Measurements from ENCODE around the gene MPG.

Gene MPG

GRCh38 chr16:74747-75334, 3.2 kb upstream of the MPG start:
- Histone ChIP-seq H3K27me3 (ENCODE audit: control insufficient read depth, low read length) (peaks cover 40% of the 10 kb centered on the region), H3K9me3 (ENCODE audit: control insufficient read depth, insufficient read depth, low read length) (no peaks in the 10 kb centered on the region), H3K9me2 (replicated peaks; ENCODE audit: control insufficient read depth, low read length) (no peaks in the 10 kb centered on the region), H3K4me3 (ENCODE audit: low read length) (no peak overlapping the region), H3K4me2 (ENCODE audit: low read length) (no peak overlapping the region), H3K4me1 (ENCODE audit: control insufficient read depth, low read length) (peaks cover 23% of the 10 kb centered on the region), H4K20me1 (ENCODE audit: control insufficient read depth, insufficient read depth, low read depth, low read length) (no peaks in the 10 kb centered on the region), H3F3A (ENCODE audit: control insufficient read depth, insufficient read depth) (no peaks in the 10 kb centered on the region), H3K36me3 (ENCODE audit: control insufficient read depth, low read length) (peaks cover 2% of the 10 kb centered on the region; the same call in 1 of the 2 replicates), H3K79me2 (ENCODE audit: control insufficient read depth, low read length) (peaks cover 7% of the 10 kb centered on the region), H3K27ac (ENCODE audit: low read depth, low read length) (no peak overlapping the region)
- TF ChIP-seq EZH2phosphoT487 (IDR thresholded peaks at IDR 0.05; ENCODE audit: borderline replicate concordance, low read length) (no peak), CTCF (IDR thresholded peaks at IDR 0.05; ENCODE audit: low read depth, low read length, poor library complexity, severe bottlenecking) (no peak)

- peak overlapping the region; percentile 83 for H3K4me2 ChIP-seq (ENCODE audit: low read length)
- no peaks in the 10 kb centered on the region for H4K20me1 ChIP-seq (ENCODE audit: control insufficient read depth, insufficient read depth, low read depth, low read length)
- no peak overlapping the region for H3K27ac ChIP-seq (ENCODE audit: low read depth, low read length)
These were observed 2.2 kb upstream of the MPG start for GRCh38 chr16:75580-76501.

GRCh38 chr16:76535-77272, 1.3 kb upstream of the MPG start:
- H3K27ac ChIP-seq (ENCODE audit: low read depth, low read length), result peak overlapping the region; percentile 41; the same call in 1 of the 2 replicates
- no peaks in the 10 kb centered on the region for H3F3A ChIP-seq (ENCODE audit: control insufficient read depth, insufficient read depth)
- H3K9me3 ChIP-seq (ENCODE audit: control insufficient read depth, insufficient read depth, low read length), result no peaks in the 10 kb centered on the region
- peak overlapping the region; percentile 75 for H3K4me3 ChIP-seq (ENCODE audit: low read length)
- peaks cover 23% of the 10 kb centered on the region for H3K27me3 ChIP-seq (ENCODE audit: control insufficient read depth, low read length)
- peaks cover 23% of the 10 kb centered on the region for H3K4me1 ChIP-seq (ENCODE audit: control insufficient read depth, low read length)
- no peak for TF ChIP-seq EZH2phosphoT487 (IDR thresholded peaks at IDR 0.05; ENCODE audit: borderline replicate concordance, low read length)
- TF ChIP-seq CTCF (IDR thresholded peaks at IDR 0.05; ENCODE audit: low read depth, low read length, poor library complexity, severe bottlenecking), result no peak
- peaks cover 9% of the 10 kb centered on the region; the same call in 1 of the 2 replicates for H3K36me3 ChIP-seq (ENCODE audit: control insufficient read depth, low read length)
- peak overlapping the region; percentile 83 for H3K4me2 ChIP-seq (ENCODE audit: low read length)
- peaks cover 7% of the 10 kb centered on the region for H3K79me2 ChIP-seq (ENCODE audit: control insufficient read depth, low read length)
- no peaks in the 10 kb centered on the region for H3K9me2 ChIP-seq (replicated peaks; ENCODE audit: control insufficient read depth, low read length)
- H4K20me1 ChIP-seq (ENCODE audit: control insufficient read depth, insufficient read depth, low read depth, low read length), result no peaks in the 10 kb centered on the region

More at GRCh38 chr16:75580-76501, 2.2 kb upstream of the MPG start:
- Histone ChIP-seq H3K79me2 (ENCODE audit: control insufficient read depth, low read length) (peaks cover 7% of the 10 kb centered on the region), H3K36me3 (ENCODE audit: control insufficient read depth, low read length) (peaks cover 7% of the 10 kb centered on the region; the same call in 1 of the 2 replicates), H3K9me3 (ENCODE audit: control insufficient read depth, insufficient read depth, low read length) (no peaks in the 10 kb centered on the region), H3K9me2 (replicated peaks; ENCODE audit: control insufficient read depth, low read length) (no peaks in the 10 kb centered on the region), H3F3A (ENCODE audit: control insufficient read depth, insufficient read depth) (no peaks in the 10 kb centered on the region), H3K4me1 (ENCODE audit: control insufficient read depth, low read length) (peaks cover 23% of the 10 kb centered on the region), H3K4me3 (ENCODE audit: low read length) (peak overlapping the region; percentile 75; the same call in 1 of the 2 replicates), H3K27me3 (ENCODE audit: control insufficient read depth, low read length) (peaks cover 31% of the 10 kb centered on the region)
- TF ChIP-seq EZH2phosphoT487 (IDR thresholded peaks at IDR 0.05; ENCODE audit: borderline replicate concordance, low read length) (no peak), CTCF (IDR thresholded peaks at IDR 0.05; ENCODE audit: low read depth, low read length, poor library complexity, severe bottlenecking) (no peak)

Measured in DOHH2 (cell line).